ENCODE measurements around the gene SLC26A3.

The SLC26A3 gene

GRCh38 chr7:107726356-107727130 is 76.5 kb downstream of the SLC26A3 start:
- Histone ChIP-seq H3K9me3 (ENCODE audit: control insufficient read depth in 2 of 2, low read length in 2 of 2) (no peaks in the 10 kb centered on the region), H3K27ac (ENCODE audit: low read depth in 2 of 2, low read length in 2 of 2) (no peak overlapping the region), H3K27me3 (ENCODE audit: control insufficient read depth in 2 of 2, insufficient read depth in 2 of 2, low read length in 2 of 2) (peaks cover 0 to 6% of the 10 kb centered on the region in 2 donors), H3K4me1 (ENCODE audit: control insufficient read depth in 2 of 2, insufficient read depth in 2 of 2, low read length in 2 of 2) (no peaks in the 10 kb centered on the region), H3K4me3 (ENCODE audit: low read length in 2 of 2) (no peak overlapping the region), H3K36me3 (ENCODE audit: control insufficient read depth in 2 of 2, insufficient read depth in 2 of 2, low read length in 2 of 2) (no peaks in the 10 kb centered on the region), H3K9ac (ENCODE audit: low read depth in 1 of 2, low read length in 2 of 2) (no peak overlapping the region)

GRCh38 chr7:107725138-107725740 is 77.8 kb downstream of the SLC26A3 start:
- Histone ChIP-seq H3K4me3 (ENCODE audit: low read length in 2 of 2) (no peak overlapping the region), H3K27ac (ENCODE audit: low read depth in 2 of 2, low read length in 2 of 2) (no peak overlapping the region), H3K27me3 (ENCODE audit: control insufficient read depth in 2 of 2, insufficient read depth in 2 of 2, low read length in 2 of 2) (peaks cover 0 to 6% of the 10 kb centered on the region in 2 donors), H3K9me3 (ENCODE audit: control insufficient read depth in 2 of 2, low read length in 2 of 2) (no peaks in the 10 kb centered on the region), H3K4me1 (ENCODE audit: control insufficient read depth in 2 of 2, insufficient read depth in 2 of 2, low read length in 2 of 2) (no peaks in the 10 kb centered on the region), H3K9ac (ENCODE audit: low read depth in 1 of 2, low read length in 2 of 2) (no peak overlapping the region), H3K36me3 (ENCODE audit: control insufficient read depth in 2 of 2, insufficient read depth in 2 of 2, low read length in 2 of 2) (no peaks in the 10 kb centered on the region)

- no peak overlapping the region for H3K27ac ChIP-seq (ENCODE audit: low read depth in 2 of 2, low read length in 2 of 2)
- H3K36me3 ChIP-seq (ENCODE audit: control insufficient read depth in 2 of 2, insufficient read depth in 2 of 2, low read length in 2 of 2), result no peaks in the 10 kb centered on the region
- H3K9ac ChIP-seq (ENCODE audit: low read depth in 1 of 2, low read length in 2 of 2), result no peak overlapping the region
Observed at GRCh38 chr7:107723255-107723654, 79.8 kb downstream of the SLC26A3 start.

GRCh38 chr7:107721286-107721685 is 81.7 kb downstream of the SLC26A3 start:
- no peak overlapping the region for H3K27ac ChIP-seq (ENCODE audit: low read depth in 2 of 2, low read length in 2 of 2)

More at GRCh38 chr7:107723255-107723654, 79.8 kb downstream of the SLC26A3 start:
- Histone ChIP-seq H3K4me1 (ENCODE audit: control insufficient read depth in 2 of 2, insufficient read depth in 2 of 2, low read length in 2 of 2) (no peaks in the 10 kb centered on the region), H3K9me3 (ENCODE audit: control insufficient read depth in 2 of 2, low read length in 2 of 2) (no peaks in the 10 kb centered on the region), H3K27me3 (ENCODE audit: control insufficient read depth in 2 of 2, insufficient read depth in 2 of 2, low read length in 2 of 2) (peaks cover 0 to 3% of the 10 kb centered on the region in 2 donors), H3K4me3 (ENCODE audit: low read length in 2 of 2) (no peak overlapping the region)

GRCh38 chr7:107718456-107719193 is 84.4 kb downstream of the SLC26A3 start:
- no peaks in the 10 kb centered on the region for H3K36me3 ChIP-seq (ENCODE audit: control insufficient read depth in 2 of 2, insufficient read depth in 2 of 2, low read length in 2 of 2)
- no peaks in the 10 kb centered on the region for H3K4me1 ChIP-seq (ENCODE audit: control insufficient read depth in 2 of 2, insufficient read depth in 2 of 2, low read length in 2 of 2)
- H3K9ac ChIP-seq (ENCODE audit: low read depth in 1 of 2, low read length in 2 of 2), result no peak overlapping the region
- no peak overlapping the region for H3K4me3 ChIP-seq (ENCODE audit: low read length in 2 of 2)
- no peaks in the 10 kb centered on the region for H3K27me3 ChIP-seq (ENCODE audit: control insufficient read depth in 2 of 2, insufficient read depth in 2 of 2, low read length in 2 of 2)
- no peak overlapping the region for H3K27ac ChIP-seq (ENCODE audit: low read depth in 2 of 2, low read length in 2 of 2)
- H3K9me3 ChIP-seq (ENCODE audit: control insufficient read depth in 2 of 2, low read length in 2 of 2), result no peaks in the 10 kb centered on the region

More at GRCh38 chr7:107721286-107721685, 81.7 kb downstream of the SLC26A3 start:
- Histone ChIP-seq H3K9me3 (ENCODE audit: control insufficient read depth in 2 of 2, low read length in 2 of 2) (no peaks in the 10 kb centered on the region), H3K9ac (ENCODE audit: low read depth in 1 of 2, low read length in 2 of 2) (no peak overlapping the region), H3K4me3 (ENCODE audit: low read length in 2 of 2) (no peak overlapping the region), H3K36me3 (ENCODE audit: control insufficient read depth in 2 of 2, insufficient read depth in 2 of 2, low read length in 2 of 2) (no peaks in the 10 kb centered on the region), H3K4me1 (ENCODE audit: control insufficient read depth in 2 of 2, insufficient read depth in 2 of 2, low read length in 2 of 2) (no peaks in the 10 kb centered on the region), H3K27me3 (ENCODE audit: control insufficient read depth in 2 of 2, insufficient read depth in 2 of 2, low read length in 2 of 2) (no peaks in the 10 kb centered on the region)

GRCh38 chr7:107715531-107715930 is 87.5 kb downstream of the SLC26A3 start:
- no peak overlapping the region for H3K4me3 ChIP-seq (ENCODE audit: low read length in 2 of 2)
- no peak overlapping the region for H3K27ac ChIP-seq (ENCODE audit: low read depth in 2 of 2, low read length in 2 of 2)
- H3K9ac ChIP-seq (ENCODE audit: low read depth in 1 of 2, low read length in 2 of 2), result no peak overlapping the region
- H3K4me1 ChIP-seq (ENCODE audit: control insufficient read depth in 2 of 2, insufficient read depth in 2 of 2, low read length in 2 of 2), result no peaks in the 10 kb centered on the region
- H3K27me3 ChIP-seq (ENCODE audit: control insufficient read depth in 2 of 2, insufficient read depth in 2 of 2, low read length in 2 of 2), result no peaks in the 10 kb centered on the region
- H3K36me3 ChIP-seq (ENCODE audit: control insufficient read depth in 2 of 2, insufficient read depth in 2 of 2, low read length in 2 of 2), result no peaks in the 10 kb centered on the region
- no peaks in the 10 kb centered on the region for H3K9me3 ChIP-seq (ENCODE audit: control insufficient read depth in 2 of 2, low read length in 2 of 2)
